WTC11 (cell line): ENCODE measurements around the gene BRSK1.

ENCODE experiments used
- IRF2 ChIP-seq: sonication (generic); formaldehyde crosslinking; IDR thresholded peaks from 2 replicates; pipeline ENCODE4 v1.8.0; 2022; ENCODE audit warnings: low read depth, missing genetic modification reagents, borderline replicate concordance
- NFE2L1 ChIP-seq: sonication (generic); formaldehyde crosslinking; IDR thresholded peaks from 2 replicates; pipeline ENCODE4 v1.8.1; 2023; ENCODE audit warnings: missing genetic modification reagents
- NFYB ChIP-seq: sonication (generic); formaldehyde crosslinking; conservative IDR thresholded peaks from 2 replicates; pipeline ENCODE4 v1.8.0; 2022; ENCODE audit warnings: low read depth, missing genetic modification reagents
- OVOL2 ChIP-seq: fragments of 250-450 bp; sonication (Bioruptor Pico); IDR thresholded peaks from 2 replicates; pipeline ENCODE4 v1.9.0; 2021; ENCODE audit warnings: mild to moderate bottlenecking, borderline replicate concordance
- RELA ChIP-seq: sonication (generic); formaldehyde crosslinking; IDR thresholded peaks from 2 replicates; pipeline ENCODE4 v1.8.1; 2022; ENCODE audit warnings: missing genetic modification reagents, mild to moderate bottlenecking, borderline replicate concordance
- TCF7 ChIP-seq: sonication (generic); formaldehyde crosslinking; IDR thresholded peaks from 2 replicates; pipeline ENCODE4 v1.8.0; 2022; ENCODE audit warnings: mild to moderate bottlenecking, low read depth, missing genetic modification reagents, moderate library complexity
- TEAD4 ChIP-seq: sonication (generic); formaldehyde crosslinking; IDR thresholded peaks from 2 replicates; pipeline ENCODE4 v1.8.0; 2022; ENCODE audit warnings: mild to moderate bottlenecking, missing genetic modification reagents
- TF ChIP-seq, protein P1 (sequence below): fragments of 200-600 bp; IDR thresholded peaks from 2 replicates; pipeline ENCODE4 v1.8.0; 2022; ENCODE audit warnings: antibody characterized with exemption
- TF ChIP-seq, protein P2 (sequence below): sonication (generic); formaldehyde crosslinking; IDR thresholded peaks from 2 replicates; pipeline ENCODE4 v1.8.0; 2022; ENCODE audit warnings: mild to moderate bottlenecking, missing genetic modification reagents
- TF ChIP-seq, protein P3 (sequence below): sonication (generic); formaldehyde crosslinking; IDR thresholded peaks from 2 replicates; pipeline ENCODE4 v1.8.1; 2023; ENCODE audit warnings: mild to moderate bottlenecking, missing genetic modification reagents, moderate library complexity

DNA sequence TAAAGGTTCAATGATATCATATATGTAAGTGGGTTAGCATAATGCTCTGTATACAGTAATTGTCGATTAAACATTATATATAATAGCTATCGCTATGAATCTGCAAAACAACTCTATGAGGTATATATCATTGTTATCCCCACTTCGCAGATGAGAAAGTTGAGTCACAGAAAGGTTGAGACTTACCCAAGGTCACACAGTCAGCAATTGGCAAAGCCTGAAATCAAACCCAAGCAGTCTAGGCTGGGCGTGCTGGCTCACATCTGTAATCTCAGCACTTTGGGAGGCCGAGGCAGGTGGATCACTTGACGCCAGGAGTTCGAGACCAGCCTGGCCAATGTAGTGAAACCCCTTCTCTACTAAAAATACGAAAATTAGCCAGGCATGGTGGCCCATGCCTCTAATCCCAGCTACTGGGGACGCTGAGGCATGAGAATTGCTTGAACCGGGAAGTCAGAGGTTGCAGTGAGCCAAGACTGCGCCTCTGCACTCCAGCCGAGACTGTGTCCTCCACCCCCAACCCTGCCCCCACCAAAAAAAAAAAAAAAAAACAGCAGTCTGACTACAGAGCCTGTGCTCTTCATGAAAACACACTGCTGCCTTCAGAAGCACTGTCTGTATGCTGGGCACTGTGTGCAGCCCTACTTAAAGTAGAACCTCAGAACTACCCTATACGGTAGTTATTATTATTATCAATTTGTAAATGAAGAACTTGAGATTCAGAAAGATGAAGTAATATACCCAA, 5.2 kb upstream of the BRSK1 start:
- TF ChIP-seq, protein P1, sequence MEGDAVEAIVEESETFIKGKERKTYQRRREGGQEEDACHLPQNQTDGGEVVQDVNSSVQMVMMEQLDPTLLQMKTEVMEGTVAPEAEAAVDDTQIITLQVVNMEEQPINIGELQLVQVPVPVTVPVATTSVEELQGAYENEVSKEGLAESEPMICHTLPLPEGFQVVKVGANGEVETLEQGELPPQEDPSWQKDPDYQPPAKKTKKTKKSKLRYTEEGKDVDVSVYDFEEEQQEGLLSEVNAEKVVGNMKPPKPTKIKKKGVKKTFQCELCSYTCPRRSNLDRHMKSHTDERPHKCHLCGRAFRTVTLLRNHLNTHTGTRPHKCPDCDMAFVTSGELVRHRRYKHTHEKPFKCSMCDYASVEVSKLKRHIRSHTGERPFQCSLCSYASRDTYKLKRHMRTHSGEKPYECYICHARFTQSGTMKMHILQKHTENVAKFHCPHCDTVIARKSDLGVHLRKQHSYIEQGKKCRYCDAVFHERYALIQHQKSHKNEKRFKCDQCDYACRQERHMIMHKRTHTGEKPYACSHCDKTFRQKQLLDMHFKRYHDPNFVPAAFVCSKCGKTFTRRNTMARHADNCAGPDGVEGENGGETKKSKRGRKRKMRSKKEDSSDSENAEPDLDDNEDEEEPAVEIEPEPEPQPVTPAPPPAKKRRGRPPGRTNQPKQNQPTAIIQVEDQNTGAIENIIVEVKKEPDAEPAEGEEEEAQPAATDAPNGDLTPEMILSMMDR: no peak
- TF ChIP-seq, protein P2, sequence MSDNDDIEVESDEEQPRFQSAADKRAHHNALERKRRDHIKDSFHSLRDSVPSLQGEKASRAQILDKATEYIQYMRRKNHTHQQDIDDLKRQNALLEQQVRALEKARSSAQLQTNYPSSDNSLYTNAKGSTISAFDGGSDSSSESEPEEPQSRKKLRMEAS (CRISPR knock-in tag): no peak
- TF ChIP-seq, protein P3, sequence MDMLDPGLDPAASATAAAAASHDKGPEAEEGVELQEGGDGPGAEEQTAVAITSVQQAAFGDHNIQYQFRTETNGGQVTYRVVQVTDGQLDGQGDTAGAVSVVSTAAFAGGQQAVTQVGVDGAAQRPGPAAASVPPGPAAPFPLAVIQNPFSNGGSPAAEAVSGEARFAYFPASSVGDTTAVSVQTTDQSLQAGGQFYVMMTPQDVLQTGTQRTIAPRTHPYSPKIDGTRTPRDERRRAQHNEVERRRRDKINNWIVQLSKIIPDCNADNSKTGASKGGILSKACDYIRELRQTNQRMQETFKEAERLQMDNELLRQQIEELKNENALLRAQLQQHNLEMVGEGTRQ (CRISPR knock-in tag): no peak
- TF ChIP-seq OVOL2: no peak
- TF ChIP-seq NFYB (CRISPR knock-in tag): no peak
- TF ChIP-seq RELA (CRISPR knock-in tag): no peak
- TF ChIP-seq TEAD4 (CRISPR knock-in tag): no peak
- TF ChIP-seq TCF7: no peak
- no peak for TF ChIP-seq NFE2L1
- TF ChIP-seq IRF2 (CRISPR knock-in tag): no peak
